IMR-90 (cell line): ENCODE data around the gene SAMD8. TPM values are rescaled to one million over a fixed set of nuclear protein-coding genes. Genes with fewer than 3 reads are reported as not detected.

Experiments used
- ATAC-seq: fragments of 200-7000 bp; cut with Tn5 transposase; 2 replicates; pipeline ENCODE4 v1.9.1; 2020; ENCODE audit warnings: low read depth, mild to moderate bottlenecking, moderate library complexity
- BruUV-seq: library from RNA; stranded (reverse); fragments of 400-500 nt; replicated peaks from 2 replicates; lab custom pipeline; 2021; lab: Mats Ljungman, UMichigan
- CTCF ChIA-PET: fragments of 300-600 bp; formaldehyde crosslinking; extraction: SDS; loops from one replicate; lab custom pipeline; 2021; ENCODE audit warnings: antibody characterized with exemption; lab: Yijun Ruan, JAX
- POLR2A ChIA-PET: fragments of 300-600 bp; sonication (Branson Sonifier 250); formaldehyde crosslinking; loops from one replicate; lab custom pipeline; 2022; ENCODE audit warnings: antibody characterized with exemption; ENCODE audit not compliant: unreplicated experiment; lab: Charles Lee
- DNase-seq: peaks from one replicate; pipeline ENCODE4 v3.0.0; 2013
- H2AFZ ChIP-seq: replicated peaks from 2 replicates; pipeline ENCODE3; 2013; ENCODE audit warnings: low read length, mild to moderate bottlenecking; ENCODE audit not compliant: poor library complexity
- H2AK5ac ChIP-seq: 2 replicates; pipeline ENCODE4 v1.6.1; 2013; ENCODE audit warnings: low read depth, low read length, inconsistent platforms
- H2AK9ac ChIP-seq: replicated peaks from 2 replicates; pipeline ENCODE3; 2013; ENCODE audit warnings: mild to moderate bottlenecking, low read depth, low read length, moderate library complexity; ENCODE audit not compliant: poor library complexity
- H2BK120ac ChIP-seq: 2 replicates; pipeline ENCODE4 v1.6.1; 2013; ENCODE audit warnings: low read depth, low read length, inconsistent platforms
- H2BK15ac ChIP-seq: 3 replicates; pipeline ENCODE4 v1.6.1; 2013; ENCODE audit warnings: low read depth, low read length, inconsistent platforms
- H2BK20ac ChIP-seq: 2 replicates; pipeline ENCODE4 v1.6.1; 2013; ENCODE audit warnings: low read depth, mild to moderate bottlenecking, inconsistent platforms, low read length, moderate library complexity
- H2BK5ac ChIP-seq: 2 replicates; pipeline ENCODE4 v1.6.1; 2013; ENCODE audit warnings: mild to moderate bottlenecking, low read depth, low read length, inconsistent platforms; ENCODE audit not compliant: poor library complexity, severe bottlenecking
- H3K14ac ChIP-seq: replicated peaks from 2 replicates; pipeline ENCODE4 v1.6.1; 2013; ENCODE audit warnings: low read depth, low read length, inconsistent platforms
- H3K18ac ChIP-seq: 2 replicates; pipeline ENCODE4 v1.6.1; 2013; ENCODE audit warnings: low read depth, low read length, control low read depth
- H3K23ac ChIP-seq: 2 replicates; pipeline ENCODE4 v1.6.1; 2013; ENCODE audit warnings: low read depth, low read length, inconsistent platforms
- H3K27ac ChIP-seq: 2 replicates; pipeline ENCODE4 v1.5.1; 2013; ENCODE audit warnings: mild to moderate bottlenecking, control low read depth, low read length; ENCODE audit not compliant: insufficient read depth
- H3K27me3 ChIP-seq: 2 replicates; pipeline ENCODE4 v1.6.1; 2013; ENCODE audit warnings: low read length; ENCODE audit not compliant: control insufficient read depth, insufficient read depth
- H3K36me3 ChIP-seq: 2 replicates; pipeline ENCODE4 v1.6.1; 2013; ENCODE audit warnings: low read length, mixed read lengths; ENCODE audit not compliant: control insufficient read depth, insufficient read depth
- H3K4ac ChIP-seq: 2 replicates; pipeline ENCODE4 v1.6.1; 2013; ENCODE audit warnings: low read depth, low read length, inconsistent platforms
- H3K4me1 ChIP-seq: 2 replicates; pipeline ENCODE4 v1.6.1; 2013; ENCODE audit warnings: low read length, mixed read lengths; ENCODE audit not compliant: control insufficient read depth, insufficient read depth
- H3K4me2 ChIP-seq: 2 replicates; pipeline ENCODE4 v1.6.1; 2013; ENCODE audit warnings: low read depth, mild to moderate bottlenecking, control low read depth, low read length, moderate library complexity
- H3K4me3 ChIP-seq: 2 replicates; pipeline ENCODE4 v1.5.1; 2013; ENCODE audit warnings: low read depth, mild to moderate bottlenecking, control low read depth, low read length, moderate library complexity; ENCODE audit not compliant: insufficient read depth
- H3K56ac ChIP-seq: 2 replicates; pipeline ENCODE4 v1.6.1; 2013; ENCODE audit warnings: low read length, inconsistent platforms; ENCODE audit not compliant: insufficient read depth; ENCODE audit errors: extremely low read depth
- H3K79me1 ChIP-seq, 2 experiments: 2 replicates each; pipeline ENCODE4 v1.6.1; 2013; ENCODE audit warnings: low read length in 2 of 2, inconsistent platforms in 1 of 2, low read depth in 1 of 2
- H3K9ac ChIP-seq: 2 replicates; pipeline ENCODE4 v1.6.1; 2013; ENCODE audit warnings: low read depth, low read length, control low read depth
- H3K9me1 ChIP-seq: 2 replicates; pipeline ENCODE4 v1.6.1; 2013; ENCODE audit warnings: low read length, inconsistent platforms; ENCODE audit not compliant: insufficient read depth
- H3K9me3 ChIP-seq: 2 replicates; pipeline ENCODE4 v1.6.1; 2013; ENCODE audit warnings: low read length; ENCODE audit not compliant: control insufficient read depth, insufficient read depth
- H4K20me1 ChIP-seq: 2 replicates; pipeline ENCODE4 v1.6.1; 2013; ENCODE audit warnings: low read length, inconsistent platforms; ENCODE audit not compliant: insufficient read depth
- H4K5ac ChIP-seq: 2 replicates; pipeline ENCODE4 v1.6.1; 2013; ENCODE audit warnings: mild to moderate bottlenecking, low read depth, low read length, control low read depth
- H4K8ac ChIP-seq, 2 experiments: 2 replicates each; pipeline ENCODE4 v1.6.1; 2013; ENCODE audit warnings: low read depth in 2 of 2, low read length in 2 of 2, control low read depth in 1 of 2, inconsistent platforms in 1 of 2
- H4K91ac ChIP-seq: 2 replicates; pipeline ENCODE4 v1.6.1; 2013; ENCODE audit warnings: low read depth, low read length, inconsistent platforms; ENCODE audit not compliant: insufficient read depth
- BHLHE40 ChIP-seq: fragments of 150-350 bp; IDR thresholded peaks from 2 replicates; pipeline ENCODE4 v1.6.1; 2016; ENCODE audit warnings: mild to moderate bottlenecking, low read depth, low read length
- CEBPB ChIP-seq: IDR thresholded peaks from 2 replicates; pipeline ENCODE4 v1.6.1; 2012; ENCODE audit warnings: low read depth, low read length, improper control_type of control experiment
- CHD1 ChIP-seq: IDR thresholded peaks from 2 replicates; pipeline ENCODE4 v1.6.1; 2012; ENCODE audit warnings: low read depth, low read length, improper control_type of control experiment
- FOS ChIP-seq: fragments of 150-350 bp; IDR thresholded peaks from 2 replicates; pipeline ENCODE4 v1.6.1; 2016; ENCODE audit warnings: low read depth, low read length
- MAFK ChIP-seq: IDR thresholded peaks from 2 replicates; pipeline ENCODE4 v1.6.1; 2012; ENCODE audit warnings: low read depth, low read length, improper control_type of control experiment
- MAZ ChIP-seq: IDR thresholded peaks from 2 replicates; pipeline ENCODE4 v1.6.1; 2012; ENCODE audit warnings: low read depth, mild to moderate bottlenecking, low read length, improper control_type of control experiment, moderate library complexity, borderline replicate concordance
- MXI1 ChIP-seq: IDR thresholded peaks from 2 replicates; pipeline ENCODE4 v1.6.1; 2012; ENCODE audit warnings: low read depth, mild to moderate bottlenecking, low read length, moderate library complexity, borderline replicate concordance
- NFE2L2 ChIP-seq: fragments of 150-350 bp; IDR thresholded peaks from 2 replicates; pipeline ENCODE4 v1.6.1; 2016; ENCODE audit warnings: low read depth, mild to moderate bottlenecking, low read length
- POLR2A ChIP-seq: IDR thresholded peaks from 2 replicates; pipeline ENCODE4 v1.6.1; 2012; ENCODE audit warnings: mild to moderate bottlenecking, low read depth, low read length
- RAD21 ChIP-seq: IDR thresholded peaks from 2 replicates; pipeline ENCODE4 v1.6.1; 2012; ENCODE audit warnings: low read length, improper control_type of control experiment
- RCOR1 ChIP-seq: IDR thresholded peaks from 2 replicates; pipeline ENCODE4 v1.6.1; 2012; ENCODE audit warnings: mild to moderate bottlenecking, low read length, improper control_type of control experiment; ENCODE audit not compliant: insufficient replicate concordance
- RFX5 ChIP-seq: IDR thresholded peaks from 2 replicates; pipeline ENCODE4 v1.8.0; 2012; ENCODE audit warnings: low read depth, mild to moderate bottlenecking, low read length, moderate library complexity
- SMC3 ChIP-seq: fragments of 150-350 bp; IDR thresholded peaks from 2 replicates; pipeline ENCODE4 v1.6.1; 2016; ENCODE audit warnings: low read depth, mild to moderate bottlenecking, antibody characterized with exemption, low read length, moderate library complexity
- WGBS, 2 experiments: methylation state at CpG; one replicate each; pipeline versions ENCODE4 v1.1.5 to v1.1.7; 2013; ENCODE audit warnings: missing lambda C conversion rate in 2 of 2; ENCODE audit not compliant: insufficient read length in 1 of 2; ENCODE audit errors: extremely low coverage in 2 of 2; 5-methylcytosine and 5-hydroxymethylcytosine counted together
- dilution Hi-C: fragments of 300-500 bp; cut with HindIII; formaldehyde crosslinking; loops from one replicate; pipeline ENCODE4 v1.14.3; 2018; ENCODE audit warnings: low sequenced_read_pairs; ENCODE audit not compliant: unreplicated experiment
- in situ Hi-C: fragments of 300-500 bp; cut with MboI; formaldehyde crosslinking; loops from 3 replicates; pipeline ENCODE4 v1.14.3; 2019; ENCODE audit warnings: low sequenced_read_pairs, inconsistent platforms, mixed read lengths
- intact Hi-C: fragments of 100-400 bp; cut with micrococcal nuclease; formaldehyde crosslinking; loops from 2 replicates; pipeline ENCODE4 v1.10.0; 2022
- polyA plus RNA-seq, 3 experiments: library from polyadenylated mRNA; depleted of rRNA; stranded (reverse); fragments of >200 nt; gene quantifications; 2 replicates each; pipeline ENCODE4 v1.2.3, GENCODE V29; 2012; ENCODE audit warnings: low replicate concordance in 1 of 3
- total RNA-seq: library from RNA; depleted of rRNA; stranded (reverse); fragments of >200 nt; gene quantifications from 2 replicates; pipeline ENCODE4 v1.2.3, GENCODE V29; 2012
- TF ChIP-seq, protein P1 (sequence below): fragments of 150-350 bp; IDR thresholded peaks from 2 replicates; pipeline ENCODE4 v1.6.1; 2016; ENCODE audit warnings: low read depth, mild to moderate bottlenecking, low read length, moderate library complexity, borderline replicate concordance
- TF ChIP-seq, protein P2 (sequence below): conservative IDR thresholded peaks from 2 replicates; pipeline ENCODE4 v1.5.1; 2012; ENCODE audit warnings: mild to moderate bottlenecking, low read depth, low read length, improper control_type of control experiment
- TF ChIP-seq, protein P3 (sequence below): fragments of 150-350 bp; IDR thresholded peaks from 2 replicates; pipeline ENCODE4 v1.6.1; 2017; ENCODE audit warnings: mild to moderate bottlenecking, antibody characterized with exemption, low read length, low read depth

SAMD8 gene
- total and polyA plus RNA-seq, 2 of the 4 experiments (the other 2 are of a cell fraction) = 10.1 to 28.7 TPM

DNA sequence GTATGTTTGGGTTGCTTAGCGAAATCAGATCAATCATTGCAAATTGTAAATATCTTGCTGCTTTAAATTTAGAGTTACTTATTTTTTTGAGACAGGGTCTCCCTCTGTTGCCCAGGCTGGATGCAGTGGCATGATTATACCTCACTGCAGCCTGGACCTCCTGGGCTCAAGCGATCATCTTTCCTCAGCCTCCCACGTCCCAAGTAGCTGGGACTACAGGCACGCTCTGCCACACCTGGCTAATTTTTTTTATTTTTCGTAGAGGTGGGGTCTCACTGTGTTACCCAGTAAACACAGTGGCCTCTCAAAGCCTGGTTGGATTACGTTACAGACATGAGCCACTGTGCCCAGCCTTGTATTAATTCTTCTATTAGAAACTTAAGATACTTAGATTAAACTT lies 100.9 kb downstream of the SAMD8 start:
- H2AK9ac ChIP-seq = no peak overlapping the region
- no peak overlapping the region for H3K56ac ChIP-seq
- no peak overlapping the region for H2AFZ ChIP-seq
- no peak for DNase-seq
- no peak overlapping the region; the same call in 1 of the 2 replicates for H3K14ac ChIP-seq
- CTCF ChIA-PET = interaction anchor here (0.7 to 1.3 kb wide), 2 partner anchors 23 to 90 kb away, joined by 3 to 6 read pairs; partner anchors contain the start of gene COMTD1
- no peak overlapping the region for H2BK20ac ChIP-seq
- peak overlapping the region; percentile 22; the same call in 1 of the 2 replicates for H3K27ac ChIP-seq
- no peak overlapping the region; the same call in 1 of the 2 replicates for H3K4ac ChIP-seq
- no peak for ATAC-seq
- no TSS peak for BruUV-seq
- in situ Hi-C loops = no loop called here
- TF ChIP-seq, protein P1, sequence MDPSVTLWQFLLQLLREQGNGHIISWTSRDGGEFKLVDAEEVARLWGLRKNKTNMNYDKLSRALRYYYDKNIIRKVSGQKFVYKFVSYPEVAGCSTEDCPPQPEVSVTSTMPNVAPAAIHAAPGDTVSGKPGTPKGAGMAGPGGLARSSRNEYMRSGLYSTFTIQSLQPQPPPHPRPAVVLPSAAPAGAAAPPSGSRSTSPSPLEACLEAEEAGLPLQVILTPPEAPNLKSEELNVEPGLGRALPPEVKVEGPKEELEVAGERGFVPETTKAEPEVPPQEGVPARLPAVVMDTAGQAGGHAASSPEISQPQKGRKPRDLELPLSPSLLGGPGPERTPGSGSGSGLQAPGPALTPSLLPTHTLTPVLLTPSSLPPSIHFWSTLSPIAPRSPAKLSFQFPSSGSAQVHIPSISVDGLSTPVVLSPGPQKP = no peak
- TF ChIP-seq SMC3 (no peak), RAD21 (no peak), MAZ (no peak), RFX5 (no peak), BHLHE40 (no peak), POLR2A (no peak), CEBPB (no peak), RCOR1 (no peak), MXI1 (no peak), NFE2L2 (no peak), CHD1 (no peak), MAFK (no peak), FOS (no peak)
- TF ChIP-seq, protein P2, sequence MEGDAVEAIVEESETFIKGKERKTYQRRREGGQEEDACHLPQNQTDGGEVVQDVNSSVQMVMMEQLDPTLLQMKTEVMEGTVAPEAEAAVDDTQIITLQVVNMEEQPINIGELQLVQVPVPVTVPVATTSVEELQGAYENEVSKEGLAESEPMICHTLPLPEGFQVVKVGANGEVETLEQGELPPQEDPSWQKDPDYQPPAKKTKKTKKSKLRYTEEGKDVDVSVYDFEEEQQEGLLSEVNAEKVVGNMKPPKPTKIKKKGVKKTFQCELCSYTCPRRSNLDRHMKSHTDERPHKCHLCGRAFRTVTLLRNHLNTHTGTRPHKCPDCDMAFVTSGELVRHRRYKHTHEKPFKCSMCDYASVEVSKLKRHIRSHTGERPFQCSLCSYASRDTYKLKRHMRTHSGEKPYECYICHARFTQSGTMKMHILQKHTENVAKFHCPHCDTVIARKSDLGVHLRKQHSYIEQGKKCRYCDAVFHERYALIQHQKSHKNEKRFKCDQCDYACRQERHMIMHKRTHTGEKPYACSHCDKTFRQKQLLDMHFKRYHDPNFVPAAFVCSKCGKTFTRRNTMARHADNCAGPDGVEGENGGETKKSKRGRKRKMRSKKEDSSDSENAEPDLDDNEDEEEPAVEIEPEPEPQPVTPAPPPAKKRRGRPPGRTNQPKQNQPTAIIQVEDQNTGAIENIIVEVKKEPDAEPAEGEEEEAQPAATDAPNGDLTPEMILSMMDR = no peak
- TF ChIP-seq, protein P3, sequence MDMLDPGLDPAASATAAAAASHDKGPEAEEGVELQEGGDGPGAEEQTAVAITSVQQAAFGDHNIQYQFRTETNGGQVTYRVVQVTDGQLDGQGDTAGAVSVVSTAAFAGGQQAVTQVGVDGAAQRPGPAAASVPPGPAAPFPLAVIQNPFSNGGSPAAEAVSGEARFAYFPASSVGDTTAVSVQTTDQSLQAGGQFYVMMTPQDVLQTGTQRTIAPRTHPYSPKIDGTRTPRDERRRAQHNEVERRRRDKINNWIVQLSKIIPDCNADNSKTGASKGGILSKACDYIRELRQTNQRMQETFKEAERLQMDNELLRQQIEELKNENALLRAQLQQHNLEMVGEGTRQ = no peak
- no peak overlapping the region for H3K4me3 ChIP-seq
- peak overlapping the region; percentile 96; the same call in 1 of the 2 replicates for H3K4me2 ChIP-seq
- peaks cover 15% of the 10 kb centered on the region for H3K4me1 ChIP-seq
- H3K18ac ChIP-seq = no peak overlapping the region
- POLR2A ChIA-PET = interaction anchor here (0.6 to 1.5 kb wide), 2 partner anchors 13 to 363 kb away, joined by 3 to 7 read pairs; no protein-coding TSS in a partner anchor
- WGBS, 2 experiments = no CpG with 5 or more reads among the region's 6 CpGs
- no peak overlapping the region for H4K5ac ChIP-seq
- H3K27me3 ChIP-seq = no peaks in the 10 kb centered on the region
- no peak overlapping the region for H4K8ac ChIP-seq
- no peak overlapping the region for H2BK15ac ChIP-seq
- no peak overlapping the region for H2BK120ac ChIP-seq
- peak overlapping the region; percentile 41 for H2BK5ac ChIP-seq
- H3K36me3 ChIP-seq = peaks cover 30% of the 10 kb centered on the region
- intact Hi-C loops = loop anchor here (5.0 kb wide), 1 partner anchor 100 kb away; the partner anchor contains the start of gene SAMD8
- H3K9ac ChIP-seq = peak overlapping the region; percentile 14; the same call in 1 of the 2 replicates
- H3K79me1 ChIP-seq = peaks cover 7 to 36% of the 10 kb centered on the region in 2 experiments
- H3K23ac ChIP-seq = peak overlapping the region; percentile 65
- peaks cover 12% of the 10 kb centered on the region for H3K9me1 ChIP-seq
- dilution Hi-C loops = no loop called here
- H4K91ac ChIP-seq = no peak overlapping the region
- no peaks in the 10 kb centered on the region for H3K9me3 ChIP-seq
- H4K20me1 ChIP-seq = peaks cover 34% of the 10 kb centered on the region
- no peak overlapping the region for H2AK5ac ChIP-seq
